ENCODE data around the gene UBR7.

UBR7 gene

GRCh38 chr14:93165271-93166265 is 41.5 kb upstream of the UBR7 start:
- TF ChIP-seq CEBPB (IDR thresholded peaks at IDR 0.05) = peak; percentile 84

GRCh38 chr14:93171376-93171775 is 35.7 kb upstream of the UBR7 start:
- TF ChIP-seq EP300 (IDR thresholded peaks at IDR 0.05; ENCODE audit: borderline replicate concordance) (no peak), REST (IDR thresholded peaks at IDR 0.05; ENCODE audit: low read depth) (no peak), NFIC (IDR thresholded peaks at IDR 0.05) (no peak), EGR1 (IDR thresholded peaks at IDR 0.05) (no peak), RAD21 (IDR thresholded peaks at IDR 0.05; ENCODE audit: low read depth) (no peak), ZBTB7A (IDR thresholded peaks at IDR 0.05; ENCODE audit: low read depth) (no peak), CREB1 (IDR thresholded peaks at IDR 0.05; ENCODE audit: low read depth) (no peak), CEBPB (IDR thresholded peaks at IDR 0.05) (no peak), TAF1 (IDR thresholded peaks at IDR 0.05; ENCODE audit: low read depth) (no peak), TEAD4 (IDR thresholded peaks at IDR 0.05) (no peak), TCF12 (IDR thresholded peaks at IDR 0.05; ENCODE audit: low read depth) (no peak)
- TF ChIP-seq, protein P1, sequence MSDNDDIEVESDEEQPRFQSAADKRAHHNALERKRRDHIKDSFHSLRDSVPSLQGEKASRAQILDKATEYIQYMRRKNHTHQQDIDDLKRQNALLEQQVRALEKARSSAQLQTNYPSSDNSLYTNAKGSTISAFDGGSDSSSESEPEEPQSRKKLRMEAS (IDR thresholded peaks at IDR 0.05) = no peak

- TF ChIP-seq EP300 (IDR thresholded peaks at IDR 0.05; ENCODE audit: borderline replicate concordance) (no peak), REST (IDR thresholded peaks at IDR 0.05; ENCODE audit: low read depth) (no peak), TAF1 (IDR thresholded peaks at IDR 0.05; ENCODE audit: low read depth) (no peak), NFIC (IDR thresholded peaks at IDR 0.05) (no peak), TEAD4 (IDR thresholded peaks at IDR 0.05) (no peak), CEBPB (IDR thresholded peaks at IDR 0.05) (no peak), RAD21 (IDR thresholded peaks at IDR 0.05; ENCODE audit: low read depth) (no peak), TCF12 (IDR thresholded peaks at IDR 0.05; ENCODE audit: low read depth) (no peak), YY1 (IDR thresholded peaks at IDR 0.05; ENCODE audit: low read depth) (no peak), FOXM1 (IDR thresholded peaks at IDR 0.05; ENCODE audit: borderline replicate concordance, low read depth) (no peak), CREB1 (IDR thresholded peaks at IDR 0.05; ENCODE audit: low read depth) (no peak), EGR1 (IDR thresholded peaks at IDR 0.05) (no peak), ZBTB7A (IDR thresholded peaks at IDR 0.05; ENCODE audit: low read depth) (no peak)
- TF ChIP-seq, protein P1 (IDR thresholded peaks at IDR 0.05) = no peak
- TF ChIP-seq, protein P2, sequence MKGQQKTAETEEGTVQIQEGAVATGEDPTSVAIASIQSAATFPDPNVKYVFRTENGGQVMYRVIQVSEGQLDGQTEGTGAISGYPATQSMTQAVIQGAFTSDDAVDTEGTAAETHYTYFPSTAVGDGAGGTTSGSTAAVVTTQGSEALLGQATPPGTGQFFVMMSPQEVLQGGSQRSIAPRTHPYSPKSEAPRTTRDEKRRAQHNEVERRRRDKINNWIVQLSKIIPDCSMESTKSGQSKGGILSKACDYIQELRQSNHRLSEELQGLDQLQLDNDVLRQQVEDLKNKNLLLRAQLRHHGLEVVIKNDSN (IDR thresholded peaks at IDR 0.05) = no peak
Measured at GRCh38 chr14:93173943-93174395, 33.1 kb upstream of the UBR7 start.

GRCh38 chr14:93174731-93175130 is 32.3 kb upstream of the UBR7 start:
- 0 out of 2 replicates have a peak, but pooled peaks have one; percentile 15 for TF ChIP-seq EGR1 (IDR thresholded peaks at IDR 0.05)

- TF ChIP-seq CREB1 (IDR thresholded peaks at IDR 0.05; ENCODE audit: low read depth) = no peak
Measured at GRCh38 chr14:93175492-93175891, 31.6 kb upstream of the UBR7 start.

DNA sequence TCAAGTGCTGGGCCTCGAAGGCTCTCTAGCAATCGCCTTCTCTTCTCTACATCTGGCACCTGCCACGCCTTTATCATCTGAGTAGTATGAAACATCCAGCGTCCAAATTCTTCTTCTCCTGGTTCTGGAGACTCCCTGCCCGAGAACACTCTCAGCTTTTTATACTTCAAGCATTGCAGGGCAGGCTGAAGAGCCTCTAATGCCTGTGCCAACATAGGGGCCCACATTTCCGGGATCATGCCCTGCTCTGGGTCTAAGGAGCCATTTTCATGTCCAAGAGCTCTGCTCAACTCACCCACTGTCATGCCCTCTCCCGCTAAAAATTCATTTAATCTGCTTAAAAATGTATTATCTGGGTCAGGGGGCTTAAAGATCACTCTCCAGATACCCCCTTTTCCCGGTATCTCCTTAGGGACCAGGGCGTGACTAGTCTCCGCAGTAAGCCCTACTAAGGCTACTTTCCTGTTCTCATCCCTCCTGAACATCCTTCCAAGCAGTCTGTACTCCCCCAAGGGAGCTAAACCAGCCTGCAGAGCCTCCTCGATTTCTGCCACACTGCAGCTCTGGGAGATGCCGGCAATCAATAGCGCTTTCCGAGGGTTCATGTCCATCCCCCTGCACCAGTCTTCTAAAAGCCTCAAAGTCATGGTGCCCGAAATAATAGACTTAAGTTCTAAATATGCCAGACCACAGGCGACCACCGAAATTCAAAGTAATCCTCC is 23.3 kb upstream of the UBR7 start:
- no peak for TF ChIP-seq REST (IDR thresholded peaks at IDR 0.05; ENCODE audit: low read depth)
- TF ChIP-seq EP300 (IDR thresholded peaks at IDR 0.05; ENCODE audit: borderline replicate concordance) = no peak
- TF ChIP-seq ZBTB7A (IDR thresholded peaks at IDR 0.05; ENCODE audit: low read depth) = no peak
- TF ChIP-seq CEBPB (IDR thresholded peaks at IDR 0.05) = no peak
- no peak for TF ChIP-seq EGR1 (IDR thresholded peaks at IDR 0.05)
- no peak for TF ChIP-seq NFIC (IDR thresholded peaks at IDR 0.05)
- TF ChIP-seq TCF12 (IDR thresholded peaks at IDR 0.05; ENCODE audit: low read depth) = no peak
- TF ChIP-seq, protein P2 (IDR thresholded peaks at IDR 0.05) = no peak
- TF ChIP-seq FOXM1 (IDR thresholded peaks at IDR 0.05; ENCODE audit: borderline replicate concordance, low read depth) = no peak
- TF ChIP-seq YY1 (IDR thresholded peaks at IDR 0.05; ENCODE audit: low read depth) = no peak
- TF ChIP-seq CREB1 (IDR thresholded peaks at IDR 0.05; ENCODE audit: low read depth) = no peak
- TF ChIP-seq TEAD4 (IDR thresholded peaks at IDR 0.05) = no peak
- no peak for TF ChIP-seq RAD21 (IDR thresholded peaks at IDR 0.05; ENCODE audit: low read depth)
- TF ChIP-seq, protein P1 (IDR thresholded peaks at IDR 0.05) = no peak
- no peak for TF ChIP-seq TAF1 (IDR thresholded peaks at IDR 0.05; ENCODE audit: low read depth)

Measured in Ishikawa (cell line).